HEK293 (cell line): ENCODE measurements around the gene TBC1D22A.
A peak's percentile ranks its signal among the peaks of the same experiment; 100 is the strongest.

Experiments used
- BCL11A ChIP-seq: fragments of 450-650 bp; formaldehyde crosslinking; IDR thresholded peaks from 2 replicates; pipeline ENCODE4 v1.5.1; 2016; ENCODE audit warnings: low read depth, missing biosample characterization, missing genetic modification characterization
- GLIS1 ChIP-seq: fragments of 450-650 bp; formaldehyde crosslinking; IDR thresholded peaks from 2 replicates; pipeline ENCODE4 v1.5.1; 2016; ENCODE audit warnings: missing biosample characterization, missing genetic modification characterization
- KLF1 ChIP-seq: fragments of 450-650 bp; formaldehyde crosslinking; IDR thresholded peaks from 2 replicates; pipeline ENCODE4 v1.5.1; 2016; ENCODE audit warnings: missing biosample characterization, missing genetic modification characterization
- KLF16 ChIP-seq: fragments of 450-650 bp; formaldehyde crosslinking; IDR thresholded peaks from 2 replicates; pipeline ENCODE4 v1.5.1; 2017; ENCODE audit warnings: missing biosample characterization, missing genetic modification characterization
- SALL2 ChIP-seq: fragments of 450-650 bp; formaldehyde crosslinking; IDR thresholded peaks from 2 replicates; pipeline ENCODE4 v1.5.0; 2017; ENCODE audit warnings: missing biosample characterization, mild to moderate bottlenecking, missing genetic modification characterization, borderline replicate concordance
- SETDB1 ChIP-seq: IDR thresholded peaks from one replicate; pipeline ENCODE4 v1.6.1; 2017; ENCODE audit warnings: mild to moderate bottlenecking, low read length, moderate library complexity, mixed read lengths; ENCODE audit not compliant: insufficient read length
- SP2 ChIP-seq: fragments of 450-650 bp; formaldehyde crosslinking; IDR thresholded peaks from 2 replicates; pipeline ENCODE4 v1.5.1; 2016; ENCODE audit warnings: missing biosample characterization, missing genetic modification characterization
- ZBTB17 ChIP-seq: fragments of 450-650 bp; formaldehyde crosslinking; IDR thresholded peaks from 2 replicates; pipeline ENCODE4 v1.5.1; 2016; ENCODE audit warnings: missing biosample characterization, missing genetic modification characterization
- ZBTB20 ChIP-seq: fragments of 450-650 bp; formaldehyde crosslinking; IDR thresholded peaks from 2 replicates; pipeline ENCODE4 v1.5.1; 2016; ENCODE audit warnings: missing biosample characterization, missing genetic modification characterization
- ZBTB8A ChIP-seq: fragments of 450-650 bp; formaldehyde crosslinking; IDR thresholded peaks from 2 replicates; pipeline ENCODE4 v1.5.1; 2016; ENCODE audit warnings: missing biosample characterization, missing genetic modification characterization
- ZFP41 ChIP-seq: fragments of 450-650 bp; formaldehyde crosslinking; IDR thresholded peaks from 2 replicates; pipeline ENCODE4 v1.5.1; 2016; ENCODE audit warnings: missing biosample characterization, missing genetic modification characterization, borderline replicate concordance
- ZIC2 ChIP-seq: fragments of 450-650 bp; formaldehyde crosslinking; IDR thresholded peaks from 2 replicates; pipeline ENCODE4 v1.5.1; 2016; ENCODE audit warnings: missing biosample characterization, missing genetic modification characterization
- ZNF132 ChIP-seq: fragments of 450-650 bp; formaldehyde crosslinking; IDR thresholded peaks from 2 replicates; pipeline ENCODE4 v1.5.1; 2017; ENCODE audit warnings: missing biosample characterization, missing genetic modification characterization, borderline replicate concordance
- ZNF335 ChIP-seq: fragments of 450-650 bp; formaldehyde crosslinking; conservative IDR thresholded peaks from 2 replicates; pipeline ENCODE4 v1.5.1; 2016; ENCODE audit warnings: missing biosample characterization, missing genetic modification characterization
- ZNF433 ChIP-seq: fragments of 450-650 bp; formaldehyde crosslinking; IDR thresholded peaks from 2 replicates; pipeline ENCODE4 v1.5.1; 2016; ENCODE audit warnings: missing biosample characterization, missing genetic modification characterization, low read depth
- ZNF560 ChIP-seq: fragments of 450-650 bp; formaldehyde crosslinking; IDR thresholded peaks from 2 replicates; pipeline ENCODE4 v1.5.1; 2017; ENCODE audit warnings: missing biosample characterization, missing genetic modification characterization, borderline replicate concordance
- ZNF600 ChIP-seq: fragments of 450-650 bp; formaldehyde crosslinking; IDR thresholded peaks from 2 replicates; pipeline ENCODE4 v1.5.1; 2016; ENCODE audit warnings: missing biosample characterization, missing genetic modification characterization
- ZNF623 ChIP-seq: fragments of 450-650 bp; formaldehyde crosslinking; IDR thresholded peaks from 2 replicates; pipeline ENCODE4 v1.5.1; 2016; ENCODE audit warnings: missing biosample characterization, missing genetic modification characterization
- ZNF677 ChIP-seq: fragments of 450-650 bp; IDR thresholded peaks from 2 replicates; pipeline ENCODE4 v1.5.0; 2018; ENCODE audit warnings: missing biosample characterization, mild to moderate bottlenecking, missing genetic modification characterization, moderate library complexity
- ZNF701 ChIP-seq: fragments of 450-650 bp; formaldehyde crosslinking; IDR thresholded peaks from 2 replicates; pipeline ENCODE4 v1.5.1; 2016; ENCODE audit warnings: missing biosample characterization, missing genetic modification characterization
- ZNF747 ChIP-seq: fragments of 450-650 bp; formaldehyde crosslinking; IDR thresholded peaks from 2 replicates; pipeline ENCODE4 v1.5.1; 2016; ENCODE audit warnings: missing biosample characterization, missing genetic modification characterization
- ZNF768 ChIP-seq: fragments of 450-650 bp; formaldehyde crosslinking; IDR thresholded peaks from 2 replicates; pipeline ENCODE4 v1.5.1; 2018; ENCODE audit warnings: missing biosample characterization, mild to moderate bottlenecking, missing genetic modification characterization
- ZSCAN30 ChIP-seq: fragments of 450-650 bp; IDR thresholded peaks from 2 replicates; pipeline ENCODE4 v1.5.1; 2018; ENCODE audit warnings: missing biosample characterization, mild to moderate bottlenecking, missing genetic modification characterization, moderate library complexity
- TF ChIP-seq, protein P1 (sequence below): fragments of 450-650 bp; formaldehyde crosslinking; IDR thresholded peaks from 2 replicates; pipeline ENCODE4 v1.5.1; 2016; ENCODE audit warnings: missing biosample characterization, missing genetic modification characterization
- TF ChIP-seq, protein P2 (sequence below): fragments of 450-650 bp; formaldehyde crosslinking; IDR thresholded peaks from 2 replicates; pipeline ENCODE4 v1.5.1; 2016; ENCODE audit warnings: missing biosample characterization, missing genetic modification characterization
- TF ChIP-seq, protein P3 (sequence below): fragments of 450-650 bp; formaldehyde crosslinking; IDR thresholded peaks from 2 replicates; pipeline ENCODE4 v1.5.1; 2016; ENCODE audit warnings: missing biosample characterization, missing genetic modification characterization
- TF ChIP-seq, protein P4 (sequence below): fragments of 450-650 bp; formaldehyde crosslinking; optimal IDR thresholded peaks from 2 replicates; pipeline ENCODE3; 2016; ENCODE audit warnings: missing biosample characterization, mild to moderate bottlenecking, missing genetic modification characterization
- TF ChIP-seq, protein P5 (sequence below): fragments of 450-650 bp; formaldehyde crosslinking; IDR thresholded peaks from 2 replicates; pipeline ENCODE4 v1.5.1; 2016; ENCODE audit warnings: missing biosample characterization, missing genetic modification characterization
- TF ChIP-seq, protein P6 (sequence below): sonication (generic); formaldehyde crosslinking; IDR thresholded peaks from 2 replicates; pipeline ENCODE4 v1.8.1; 2022; ENCODE audit warnings: mild to moderate bottlenecking, moderate library complexity, missing genetic modification reagents

TBC1D22A gene

DNA sequence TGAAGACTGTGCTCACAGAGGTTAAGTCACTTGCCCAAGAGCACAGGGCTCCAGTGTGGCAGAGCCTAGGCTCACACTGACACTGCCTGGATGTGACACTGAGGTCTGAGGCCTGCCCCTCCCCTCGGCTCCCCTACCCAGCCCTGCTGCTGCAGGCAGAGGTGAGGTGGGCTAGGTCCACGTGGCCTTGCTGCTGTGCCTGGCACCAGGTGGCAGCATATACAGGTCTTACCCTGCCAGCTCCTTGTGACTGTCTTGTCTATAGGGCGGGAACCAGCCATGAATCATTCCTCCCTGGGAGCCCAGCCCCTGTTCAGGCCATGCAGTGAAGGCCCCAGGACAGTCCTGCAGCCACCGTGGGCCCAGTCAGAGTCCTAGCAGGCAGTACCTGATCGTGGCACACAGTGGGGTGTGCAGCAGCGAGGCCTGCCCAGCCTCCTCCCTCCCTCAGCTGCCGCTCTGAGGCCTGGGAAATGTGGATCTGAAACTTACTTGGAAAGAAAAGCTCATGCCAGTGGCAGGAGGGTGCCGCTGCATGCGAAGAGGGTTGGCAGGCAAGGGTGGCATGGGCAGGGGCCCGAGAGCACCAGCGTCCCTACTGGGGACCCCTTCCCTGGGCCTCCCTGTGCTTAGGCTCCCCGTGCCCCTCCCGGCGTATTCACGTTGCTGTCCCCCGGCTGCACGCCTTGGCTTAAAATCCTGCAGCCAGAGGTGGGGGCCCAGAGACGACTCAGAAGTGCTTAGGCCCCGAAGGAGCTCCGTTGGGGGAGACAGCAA, 23.2 kb upstream of the TBC1D22A start (continued):
- TF ChIP-seq ZBTB17 (peak; percentile 56), KLF1 (tag by site-specific recombination) (peak; percentile 64; the same call in 1 of the 2 replicates), ZNF560 (tag by site-specific recombination) (no peak), GLIS1 (tag by site-specific recombination) (peak; percentile 55), ZBTB20 (tag by site-specific recombination) (peak; percentile 84), ZNF433 (tag by site-specific recombination) (no peak), ZNF768 (tag by site-specific recombination) (no peak), ZBTB8A (tag by site-specific recombination) (0 out of 2 replicates have a peak, but pooled peaks have one; percentile 5), SALL2 (tag by site-specific recombination) (no peak), ZNF132 (no peak), ZNF600 (tag by site-specific recombination) (0 out of 2 replicates have a peak, but pooled peaks have one; percentile 36), ZNF335 (tag by site-specific recombination) (peak; percentile 18; the same call in 1 of the 2 replicates), SP2 (peak; percentile 29), ZSCAN30 (peak; percentile 49; the same call in 1 of the 2 replicates), ZNF677 (no peak), KLF16 (tag by site-specific recombination) (no peak), ZIC2 (peak; percentile 93), ZNF623 (tag by site-specific recombination) (no peak), ZNF747 (tag by site-specific recombination) (no peak), ZFP41 (tag by site-specific recombination) (no peak), ZNF701 (tag by site-specific recombination) (no peak), BCL11A (no peak), SETDB1 (no peak)
- TF ChIP-seq, protein P1, sequence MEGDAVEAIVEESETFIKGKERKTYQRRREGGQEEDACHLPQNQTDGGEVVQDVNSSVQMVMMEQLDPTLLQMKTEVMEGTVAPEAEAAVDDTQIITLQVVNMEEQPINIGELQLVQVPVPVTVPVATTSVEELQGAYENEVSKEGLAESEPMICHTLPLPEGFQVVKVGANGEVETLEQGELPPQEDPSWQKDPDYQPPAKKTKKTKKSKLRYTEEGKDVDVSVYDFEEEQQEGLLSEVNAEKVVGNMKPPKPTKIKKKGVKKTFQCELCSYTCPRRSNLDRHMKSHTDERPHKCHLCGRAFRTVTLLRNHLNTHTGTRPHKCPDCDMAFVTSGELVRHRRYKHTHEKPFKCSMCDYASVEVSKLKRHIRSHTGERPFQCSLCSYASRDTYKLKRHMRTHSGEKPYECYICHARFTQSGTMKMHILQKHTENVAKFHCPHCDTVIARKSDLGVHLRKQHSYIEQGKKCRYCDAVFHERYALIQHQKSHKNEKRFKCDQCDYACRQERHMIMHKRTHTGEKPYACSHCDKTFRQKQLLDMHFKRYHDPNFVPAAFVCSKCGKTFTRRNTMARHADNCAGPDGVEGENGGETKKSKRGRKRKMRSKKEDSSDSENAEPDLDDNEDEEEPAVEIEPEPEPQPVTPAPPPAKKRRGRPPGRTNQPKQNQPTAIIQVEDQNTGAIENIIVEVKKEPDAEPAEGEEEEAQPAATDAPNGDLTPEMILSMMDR (tag by site-specific recombination), result peak; percentile 93
- TF ChIP-seq, protein P2, sequence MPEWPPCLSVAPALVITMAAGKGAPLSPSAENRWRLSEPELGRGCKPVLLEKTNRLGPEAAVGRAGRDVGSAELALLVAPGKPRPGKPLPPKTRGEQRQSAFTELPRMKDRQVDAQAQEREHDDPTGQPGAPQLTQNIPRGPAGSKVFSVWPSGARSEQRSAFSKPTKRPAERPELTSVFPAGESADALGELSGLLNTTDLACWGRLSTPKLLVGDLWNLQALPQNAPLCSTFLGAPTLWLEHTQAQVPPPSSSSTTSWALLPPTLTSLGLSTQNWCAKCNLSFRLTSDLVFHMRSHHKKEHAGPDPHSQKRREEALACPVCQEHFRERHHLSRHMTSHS (tag by site-specific recombination), result no peak
- TF ChIP-seq, protein P3, sequence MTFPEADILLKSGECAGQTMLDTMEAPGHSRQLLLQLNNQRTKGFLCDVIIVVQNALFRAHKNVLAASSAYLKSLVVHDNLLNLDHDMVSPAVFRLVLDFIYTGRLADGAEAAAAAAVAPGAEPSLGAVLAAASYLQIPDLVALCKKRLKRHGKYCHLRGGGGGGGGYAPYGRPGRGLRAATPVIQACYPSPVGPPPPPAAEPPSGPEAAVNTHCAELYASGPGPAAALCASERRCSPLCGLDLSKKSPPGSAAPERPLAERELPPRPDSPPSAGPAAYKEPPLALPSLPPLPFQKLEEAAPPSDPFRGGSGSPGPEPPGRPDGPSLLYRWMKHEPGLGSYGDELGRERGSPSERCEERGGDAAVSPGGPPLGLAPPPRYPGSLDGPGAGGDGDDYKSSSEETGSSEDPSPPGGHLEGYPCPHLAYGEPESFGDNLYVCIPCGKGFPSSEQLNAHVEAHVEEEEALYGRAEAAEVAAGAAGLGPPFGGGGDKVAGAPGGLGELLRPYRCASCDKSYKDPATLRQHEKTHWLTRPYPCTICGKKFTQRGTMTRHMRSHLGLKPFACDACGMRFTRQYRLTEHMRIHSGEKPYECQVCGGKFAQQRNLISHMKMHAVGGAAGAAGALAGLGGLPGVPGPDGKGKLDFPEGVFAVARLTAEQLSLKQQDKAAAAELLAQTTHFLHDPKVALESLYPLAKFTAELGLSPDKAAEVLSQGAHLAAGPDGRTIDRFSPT (tag by site-specific recombination), result no peak
- TF ChIP-seq, protein P4, sequence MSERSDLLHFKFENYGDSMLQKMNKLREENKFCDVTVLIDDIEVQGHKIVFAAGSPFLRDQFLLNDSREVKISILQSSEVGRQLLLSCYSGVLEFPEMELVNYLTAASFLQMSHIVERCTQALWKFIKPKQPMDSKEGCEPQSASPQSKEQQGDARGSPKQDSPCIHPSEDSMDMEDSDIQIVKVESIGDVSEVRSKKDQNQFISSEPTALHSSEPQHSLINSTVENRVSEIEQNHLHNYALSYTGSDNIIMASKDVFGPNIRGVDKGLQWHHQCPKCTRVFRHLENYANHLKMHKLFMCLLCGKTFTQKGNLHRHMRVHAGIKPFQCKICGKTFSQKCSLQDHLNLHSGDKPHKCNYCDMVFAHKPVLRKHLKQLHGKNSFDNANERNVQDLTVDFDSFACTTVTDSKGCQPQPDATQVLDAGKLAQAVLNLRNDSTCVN, result no peak
- TF ChIP-seq, protein P5, sequence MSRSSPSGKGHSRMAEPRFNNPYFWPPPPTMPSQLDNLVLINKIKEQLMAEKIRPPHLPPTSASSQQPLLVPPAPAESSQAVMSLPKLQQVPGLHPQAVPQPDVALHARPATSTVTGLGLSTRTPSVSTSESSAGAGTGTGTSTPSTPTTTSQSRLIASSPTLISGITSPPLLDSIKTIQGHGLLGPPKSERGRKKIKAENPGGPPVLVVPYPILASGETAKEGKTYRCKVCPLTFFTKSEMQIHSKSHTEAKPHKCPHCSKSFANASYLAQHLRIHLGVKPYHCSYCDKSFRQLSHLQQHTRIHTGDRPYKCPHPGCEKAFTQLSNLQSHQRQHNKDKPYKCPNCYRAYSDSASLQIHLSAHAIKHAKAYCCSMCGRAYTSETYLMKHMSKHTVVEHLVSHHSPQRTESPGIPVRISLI (tag by site-specific recombination), result no peak
- TF ChIP-seq, protein P6, sequence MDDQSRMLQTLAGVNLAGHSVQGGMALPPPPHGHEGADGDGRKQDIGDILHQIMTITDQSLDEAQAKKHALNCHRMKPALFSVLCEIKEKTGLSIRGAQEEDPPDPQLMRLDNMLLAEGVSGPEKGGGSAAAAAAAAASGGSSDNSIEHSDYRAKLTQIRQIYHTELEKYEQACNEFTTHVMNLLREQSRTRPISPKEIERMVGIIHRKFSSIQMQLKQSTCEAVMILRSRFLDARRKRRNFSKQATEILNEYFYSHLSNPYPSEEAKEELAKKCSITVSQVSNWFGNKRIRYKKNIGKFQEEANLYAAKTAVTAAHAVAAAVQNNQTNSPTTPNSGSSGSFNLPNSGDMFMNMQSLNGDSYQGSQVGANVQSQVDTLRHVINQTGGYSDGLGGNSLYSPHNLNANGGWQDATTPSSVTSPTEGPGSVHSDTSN (CRISPR knock-in tag), result 0 out of 2 replicates have a peak, but pooled peaks have one; percentile 69
